Measurements from ENCODE around the gene AOC2. TPM values are rescaled to one million over a fixed set of nuclear protein-coding genes. Genes with fewer than 3 reads are reported as not detected.
"Not testable (repeated sequence)": the region's sequence is repeated elsewhere in the genome, so short reads cannot be mapped to it uniquely, and the experiment has no call there.

The AOC2 gene
- total and polyA plus RNA-seq, 8 donors = 1.7 to 3.1 (median 2.6) TPM

GRCh38 chr17:42878123-42878880, 33.9 kb downstream of the AOC2 start:
- ATAC-seq (no peak), DNase-seq (no peak)
- H3K36me3 ChIP-seq = no peaks in the 10 kb centered on the region

GRCh38 chr17:42878924-42879595, 34.7 kb downstream of the AOC2 start:
- Histone ChIP-seq H3K27ac (no peak overlapping the region), H3K27me3 (no peaks in the 10 kb centered on the region), H3K9me3 (no peaks in the 10 kb centered on the region), H3K4me3 (no peak overlapping the region), H3K4me1 (no peaks in the 10 kb centered on the region), H3K36me3 (no peaks in the 10 kb centered on the region)
- TF ChIP-seq CTCF (IDR thresholded peaks at IDR 0.05) = no peak
- DNase-seq = no peak
- intact Hi-C loops (cut with DNase I) = no loop called here
- no peak for ATAC-seq

More at GRCh38 chr17:42878123-42878880, 33.9 kb downstream of the AOC2 start:
- Histone ChIP-seq H3K4me1 (no peaks in the 10 kb centered on the region), H3K9me3 (no peaks in the 10 kb centered on the region), H3K4me3 (no peak overlapping the region), H3K27ac (no peak overlapping the region), H3K27me3 (no peaks in the 10 kb centered on the region)
- intact Hi-C loops (cut with DNase I) = no loop called here
- TF ChIP-seq CTCF (IDR thresholded peaks at IDR 0.05) = no peak

- no peak for DNase-seq
- H3K36me3 ChIP-seq = no peaks in the 10 kb centered on the region
- no peak for ATAC-seq
- H3K27me3 ChIP-seq = no peaks in the 10 kb centered on the region
- H3K4me1 ChIP-seq = no peaks in the 10 kb centered on the region
- no peak overlapping the region for H3K27ac ChIP-seq
- intact Hi-C loops (cut with DNase I) = no loop called here
- no peak overlapping the region for H3K4me3 ChIP-seq
- H3K9me3 ChIP-seq = no peaks in the 10 kb centered on the region
- no peak for TF ChIP-seq CTCF (IDR thresholded peaks at IDR 0.05)
These were observed 35.2 kb downstream of the AOC2 start for GRCh38 chr17:42879596-42879985.

- ATAC-seq = no peak
- no peak for TF ChIP-seq CTCF (IDR thresholded peaks at IDR 0.05)
- Histone ChIP-seq H3K27ac (no peak overlapping the region), H3K27me3 (no peaks in the 10 kb centered on the region), H3K9me3 (no peaks in the 10 kb centered on the region), H3K36me3 (no peaks in the 10 kb centered on the region), H3K4me1 (peaks cover 0 to 6% of the 10 kb centered on the region in 2 donors), H3K4me3 (no peak overlapping the region)
- intact Hi-C loops (cut with DNase I) = no loop called here
- no peak for DNase-seq
These were observed 36.5 kb downstream of the AOC2 start for GRCh38 chr17:42880776-42881310.

- intact Hi-C loops (cut with DNase I); H3K27me3 ChIP-seq; H3K4me3 ChIP-seq; H3K27ac ChIP-seq; H3K36me3 ChIP-seq; DNase-seq; H3K9me3 ChIP-seq: not testable (repeated sequence)
- peaks cover 0 to 15% of the 10 kb centered on the region in 2 donors for H3K4me1 ChIP-seq
- ATAC-seq = peak; percentile 66
These were observed 37.3 kb downstream of the AOC2 start for GRCh38 chr17:42881706-42882105.
